HepG2 (cell line): ENCODE measurements around the gene PAK2. TPM values are rescaled to one million over a fixed set of nuclear protein-coding genes. Genes with fewer than 3 reads are reported as not detected.
A peak's percentile ranks its signal among the peaks of the same experiment; 100 is the strongest.

Source experiments
- ATF7-NPFF ChIP-seq: sonication (generic); formaldehyde crosslinking; IDR thresholded peaks from 2 replicates; pipeline ENCODE4 v1.8.1; 2023; ENCODE audit warnings: mild to moderate bottlenecking, low read depth, missing genetic modification reagents, moderate library complexity
- BCL6 ChIP-seq: IDR thresholded peaks from 2 replicates; pipeline ENCODE4 v1.6.1; 2016; ENCODE audit warnings: missing genetic modification reagents, missing compliant biosample characterization
- BRF2 ChIP-seq: sonication (generic); formaldehyde crosslinking; IDR thresholded peaks from 2 replicates; pipeline ENCODE4 v1.8.1; 2022; ENCODE audit warnings: mild to moderate bottlenecking, missing genetic modification reagents
- DNMT3B ChIP-seq: conservative IDR thresholded peaks from 2 replicates; pipeline ENCODE4 v1.6.1; 2016; ENCODE audit warnings: missing biosample characterization, control low read depth
- HBP1 ChIP-seq: IDR thresholded peaks from 2 replicates; pipeline ENCODE4 v1.6.1; 2016; ENCODE audit warnings: low read depth, control low read depth
- KMT2B ChIP-seq: IDR thresholded peaks from 2 replicates; pipeline ENCODE4 v1.6.1; 2016; ENCODE audit warnings: missing genetic modification reagents, missing compliant biosample characterization
- MAFG ChIP-seq: sonication (generic); formaldehyde crosslinking; IDR thresholded peaks from 2 replicates; pipeline ENCODE4 v1.5.1; 2020; ENCODE audit warnings: mild to moderate bottlenecking, missing genetic modification reagents
- NAIF1 ChIP-seq: sonication (generic); formaldehyde crosslinking; IDR thresholded peaks from 2 replicates; pipeline ENCODE4 v1.5.0; 2020; ENCODE audit warnings: mild to moderate bottlenecking, missing genetic modification reagents, borderline replicate concordance
- NBN ChIP-seq: fragments of 450-650 bp; conservative IDR thresholded peaks from 2 replicates; pipeline ENCODE4 v1.6.1; 2017
- PBX3 ChIP-seq: sonication (generic); formaldehyde crosslinking; IDR thresholded peaks from 2 replicates; pipeline ENCODE4 v1.8.1; 2023; ENCODE audit warnings: missing genetic modification reagents, inconsistent platforms, borderline replicate concordance
- PCBP1 ChIP-seq: fragments of 200-400 bp; formaldehyde crosslinking; IDR thresholded peaks from 2 replicates; pipeline ENCODE4 v1.6.1; 2017; ENCODE audit warnings: mild to moderate bottlenecking, low read depth, low read length, borderline replicate concordance
- RERE ChIP-seq: IDR thresholded peaks from 2 replicates; pipeline ENCODE4 v1.6.1; 2016; ENCODE audit warnings: low read depth, missing genetic modification reagents, missing compliant biosample characterization
- XBP1 ChIP-seq: sonication (generic); formaldehyde crosslinking; IDR thresholded peaks from 2 replicates; pipeline ENCODE4 v1.5.0; 2020; ENCODE audit warnings: missing genetic modification reagents
- ZBTB8A ChIP-seq: sonication (generic); formaldehyde crosslinking; IDR thresholded peaks from 2 replicates; pipeline ENCODE4 v1.4.0; 2020; ENCODE audit warnings: mild to moderate bottlenecking, low read depth, missing genetic modification reagents, borderline replicate concordance
- ZEB1 ChIP-seq: IDR thresholded peaks from 2 replicates; pipeline ENCODE4 v1.6.1; 2012; ENCODE audit warnings: mild to moderate bottlenecking, low read depth, inconsistent platforms; ENCODE audit not compliant: insufficient replicate concordance
- ZNF101 ChIP-seq: sonication (generic); formaldehyde crosslinking; IDR thresholded peaks from 2 replicates; pipeline ENCODE4 v1.4.0; 2020; ENCODE audit warnings: mild to moderate bottlenecking, low read depth, missing genetic modification reagents, borderline replicate concordance
- ZNF615 ChIP-seq: sonication (generic); formaldehyde crosslinking; IDR thresholded peaks from 2 replicates; pipeline ENCODE4 v1.5.0; 2020; ENCODE audit warnings: mild to moderate bottlenecking, missing genetic modification reagents, borderline replicate concordance
- ZNF749 ChIP-seq: sonication (generic); formaldehyde crosslinking; IDR thresholded peaks from 2 replicates; pipeline ENCODE4 v1.8.0; 2022; ENCODE audit warnings: mild to moderate bottlenecking, missing genetic modification reagents, moderate library complexity, borderline replicate concordance
- polyA plus RNA-seq, 8 experiments: library from polyadenylated mRNA; depleted of rRNA in 3 of 8; stranded (reverse) in 7 of 8; unstranded in 1 of 8; fragments of >200 nt; fragmentation: Illumina TruSeq in 4 of 8; extraction: Trizol in 4 of 8; gene quantifications; 2 replicates each; pipeline versions ENCODE4 v1.2.1 to v1.2.3, GENCODE V29; 2011 to 2016; ENCODE audit warnings: low read depth in 4 of 8, missing spikeins in 1 of 8, mixed read lengths in 1 of 8; ENCODE audit not compliant: insufficient read depth in 1 of 8
- total RNA-seq, 5 experiments: library from RNA; depleted of rRNA; stranded (reverse); fragments of >200 nt; fragmentation: Illumina TruSeq; extraction: Trizol; gene quantifications; 2 replicates each; pipeline ENCODE4 v1.2.3, GENCODE V29; 2016; ENCODE audit warnings: low read depth in 1 of 5

PAK2 gene
- total and polyA plus RNA-seq, 2 of the 13 experiments (the other 11 are each of a cell fraction or from before 2014, with no cell fraction given) = 23.0 to 24.7 TPM

- no peak; the same call in 1 of the 2 replicates for TF ChIP-seq RERE (CRISPR knock-in tag)
- TF ChIP-seq ZNF101 (CRISPR knock-in tag) = no peak
- no peak for TF ChIP-seq MAFG (CRISPR knock-in tag)
- TF ChIP-seq KMT2B (CRISPR knock-in tag) = peak; percentile 68; the same call in 1 of the 2 replicates
- no peak for TF ChIP-seq DNMT3B (CRISPR knock-in tag)
- no peak for TF ChIP-seq NAIF1 (CRISPR knock-in tag)
- TF ChIP-seq HBP1 = no peak
- no peak for TF ChIP-seq XBP1 (CRISPR knock-in tag)
- peak; percentile 87; the same call in 1 of the 2 replicates for TF ChIP-seq PCBP1
- TF ChIP-seq BCL6 = peak; percentile 54; the same call in 1 of the 2 replicates
- no peak for TF ChIP-seq ZNF749 (CRISPR knock-in tag)
- TF ChIP-seq ZBTB8A (CRISPR knock-in tag) = no peak
- TF ChIP-seq NBN = no peak
- TF ChIP-seq ATF7-NPFF (CRISPR knock-in tag) = 0 out of 2 replicates have a peak, but pooled peaks have one; percentile 24
- 0 out of 2 replicates have a peak, but pooled peaks have one; percentile 55 for TF ChIP-seq PBX3 (CRISPR knock-in tag)
- no peak for TF ChIP-seq BRF2 (CRISPR knock-in tag)
- no peak for TF ChIP-seq ZEB1
- no peak for TF ChIP-seq ZNF615 (CRISPR knock-in tag)
Measured at GRCh38 chr3:196739671-196740480, at the start of gene PAK2 (continued).
